GM06990 (cell line): ENCODE measurements around the gene ZDHHC7.

Experiments used
- DNase-seq: peaks from one replicate; pipeline ENCODE4 v3.0.0-alpha.2; 2011; ENCODE audit not compliant: insufficient read length; ENCODE audit errors: extremely low read depth
- H3K27me3 ChIP-seq: replicated peaks from 2 replicates; pipeline ENCODE4 v1.6.0; 2011; ENCODE audit warnings: low read length; ENCODE audit not compliant: control insufficient read depth, insufficient read depth
- H3K36me3 ChIP-seq: 2 replicates; pipeline ENCODE4 v1.5.1; 2011; ENCODE audit warnings: low read length; ENCODE audit not compliant: control insufficient read depth, insufficient read depth
- H3K4me3 ChIP-seq: replicated peaks from 2 replicates; pipeline ENCODE4 v1.5.1; 2011; ENCODE audit warnings: low read depth, mild to moderate bottlenecking, control low read depth, low read length
- CTCF ChIP-seq: IDR thresholded peaks from 2 replicates; pipeline ENCODE4 v1.5.1; 2011; ENCODE audit warnings: low read length, control low read depth, mild to moderate bottlenecking, inconsistent platforms; ENCODE audit not compliant: insufficient read depth, poor library complexity, severe bottlenecking

Gene ZDHHC7

GRCh38 chr16:84959045-84959576 lies 52.2 kb downstream of the ZDHHC7 start:
- H3K4me3 ChIP-seq = no peak overlapping the region
- peak; percentile 50 for TF ChIP-seq CTCF
- DNase-seq = no peak
- no peaks in the 10 kb centered on the region for H3K36me3 ChIP-seq
- H3K27me3 ChIP-seq = no peaks in the 10 kb centered on the region

GRCh38 chr16:84957792-84958191 lies 53.5 kb downstream of the ZDHHC7 start:
- no peaks in the 10 kb centered on the region for H3K36me3 ChIP-seq
- no peak for TF ChIP-seq CTCF
- H3K4me3 ChIP-seq = no peak overlapping the region
- DNase-seq = no peak
- H3K27me3 ChIP-seq = no peaks in the 10 kb centered on the region

GRCh38 chr16:84957192-84957591 lies 54.1 kb downstream of the ZDHHC7 start:
- TF ChIP-seq CTCF = no peak
- no peaks in the 10 kb centered on the region for H3K27me3 ChIP-seq
- H3K36me3 ChIP-seq = no peaks in the 10 kb centered on the region
- no peak overlapping the region for H3K4me3 ChIP-seq
- no peak for DNase-seq

- DNase-seq = no peak
- H3K4me3 ChIP-seq = no peak overlapping the region
- H3K27me3 ChIP-seq = no peaks in the 10 kb centered on the region
- H3K36me3 ChIP-seq = no peaks in the 10 kb centered on the region
- TF ChIP-seq CTCF = no peak
These were observed 55.9 kb downstream of the ZDHHC7 start for GRCh38 chr16:84955427-84955826.

GRCh38 chr16:84953190-84953746 lies 58.1 kb downstream of the ZDHHC7 start:
- no peak overlapping the region for H3K4me3 ChIP-seq
- H3K27me3 ChIP-seq = no peaks in the 10 kb centered on the region
- H3K36me3 ChIP-seq = no peaks in the 10 kb centered on the region
- TF ChIP-seq CTCF = no peak
- DNase-seq = no peak
